IMR-90 (cell line): ENCODE results near the gene PLA2G3.

Experiments
- BHLHE40 ChIP-seq: fragments of 150-350 bp; IDR thresholded peaks from 2 replicates; pipeline ENCODE4 v1.6.1; 2016; ENCODE audit warnings: mild to moderate bottlenecking, low read depth, low read length
- CTCF ChIP-seq: conservative IDR thresholded peaks from 2 replicates; pipeline ENCODE4 v1.5.1; 2012; ENCODE audit warnings: mild to moderate bottlenecking, low read depth, low read length, improper control_type of control experiment
- MAZ ChIP-seq: IDR thresholded peaks from 2 replicates; pipeline ENCODE4 v1.6.1; 2012; ENCODE audit warnings: low read depth, mild to moderate bottlenecking, low read length, improper control_type of control experiment, moderate library complexity, borderline replicate concordance
- MXI1 ChIP-seq: IDR thresholded peaks from 2 replicates; pipeline ENCODE4 v1.6.1; 2012; ENCODE audit warnings: low read depth, mild to moderate bottlenecking, low read length, moderate library complexity, borderline replicate concordance
- POLR2A ChIP-seq: IDR thresholded peaks from 2 replicates; pipeline ENCODE4 v1.6.1; 2012; ENCODE audit warnings: mild to moderate bottlenecking, low read depth, low read length
- RAD21 ChIP-seq: IDR thresholded peaks from 2 replicates; pipeline ENCODE4 v1.6.1; 2012; ENCODE audit warnings: low read length, improper control_type of control experiment
- RFX5 ChIP-seq: IDR thresholded peaks from 2 replicates; pipeline ENCODE4 v1.8.0; 2012; ENCODE audit warnings: low read depth, mild to moderate bottlenecking, low read length, moderate library complexity
- SMC3 ChIP-seq: fragments of 150-350 bp; IDR thresholded peaks from 2 replicates; pipeline ENCODE4 v1.6.1; 2016; ENCODE audit warnings: low read depth, mild to moderate bottlenecking, antibody characterized with exemption, low read length, moderate library complexity
- TF ChIP-seq, protein P1 (sequence below): fragments of 150-350 bp; IDR thresholded peaks from 2 replicates; pipeline ENCODE4 v1.6.1; 2017; ENCODE audit warnings: mild to moderate bottlenecking, antibody characterized with exemption, low read length, low read depth

- TF ChIP-seq CTCF (no peak), SMC3 (no peak), POLR2A (no peak), RAD21 (no peak), MXI1 (no peak), MAZ (no peak), RFX5 (no peak), BHLHE40 (no peak)
- TF ChIP-seq, protein P1, sequence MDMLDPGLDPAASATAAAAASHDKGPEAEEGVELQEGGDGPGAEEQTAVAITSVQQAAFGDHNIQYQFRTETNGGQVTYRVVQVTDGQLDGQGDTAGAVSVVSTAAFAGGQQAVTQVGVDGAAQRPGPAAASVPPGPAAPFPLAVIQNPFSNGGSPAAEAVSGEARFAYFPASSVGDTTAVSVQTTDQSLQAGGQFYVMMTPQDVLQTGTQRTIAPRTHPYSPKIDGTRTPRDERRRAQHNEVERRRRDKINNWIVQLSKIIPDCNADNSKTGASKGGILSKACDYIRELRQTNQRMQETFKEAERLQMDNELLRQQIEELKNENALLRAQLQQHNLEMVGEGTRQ = no peak
Observed at GRCh38 chr22:31143537-31143936, 3.2 kb upstream of the PLA2G3 start.
